GM19438 (cell line): ENCODE measurements around the gene PYCR2.
"Not testable (repeated sequence)": the region's sequence is repeated elsewhere in the genome, so short reads cannot be mapped to it uniquely, and the experiment has no call there.

ENCODE experiments used
- ATAC-seq: cut with Tn5 transposase; IDR thresholded peaks from one replicate; pipeline ENCODE4 v1.9.1; 2021; ENCODE audit warnings: low read depth; ENCODE audit not compliant: unreplicated experiment

PYCR2 gene

DNA sequence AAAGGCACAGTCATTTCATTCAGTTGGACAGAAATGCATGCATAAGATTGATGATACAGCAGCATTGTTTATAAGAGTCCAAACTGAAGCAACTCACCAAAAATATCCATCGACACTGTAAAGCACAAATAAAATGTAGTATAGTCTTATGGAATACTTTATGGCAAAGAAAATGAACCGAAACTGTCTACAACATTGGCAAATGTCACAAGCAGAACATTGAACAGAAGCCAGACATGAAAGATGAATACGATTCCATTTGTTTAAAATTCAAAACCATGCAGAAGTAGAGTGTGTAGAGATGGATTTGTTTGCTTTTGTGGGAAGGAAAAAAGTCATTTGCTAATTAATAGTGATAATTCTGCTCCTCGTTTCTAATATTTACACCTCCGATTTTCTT is 27.6 kb downstream of the PYCR2 start:
- no peak for ATAC-seq

- ATAC-seq, result no peak
These were observed 31.7 kb downstream of the PYCR2 start for GRCh38 chr1:225892307-225892706.

- no peak for ATAC-seq
These were observed 32.6 kb downstream of the PYCR2 start for GRCh38 chr1:225891229-225891972.

DNA sequence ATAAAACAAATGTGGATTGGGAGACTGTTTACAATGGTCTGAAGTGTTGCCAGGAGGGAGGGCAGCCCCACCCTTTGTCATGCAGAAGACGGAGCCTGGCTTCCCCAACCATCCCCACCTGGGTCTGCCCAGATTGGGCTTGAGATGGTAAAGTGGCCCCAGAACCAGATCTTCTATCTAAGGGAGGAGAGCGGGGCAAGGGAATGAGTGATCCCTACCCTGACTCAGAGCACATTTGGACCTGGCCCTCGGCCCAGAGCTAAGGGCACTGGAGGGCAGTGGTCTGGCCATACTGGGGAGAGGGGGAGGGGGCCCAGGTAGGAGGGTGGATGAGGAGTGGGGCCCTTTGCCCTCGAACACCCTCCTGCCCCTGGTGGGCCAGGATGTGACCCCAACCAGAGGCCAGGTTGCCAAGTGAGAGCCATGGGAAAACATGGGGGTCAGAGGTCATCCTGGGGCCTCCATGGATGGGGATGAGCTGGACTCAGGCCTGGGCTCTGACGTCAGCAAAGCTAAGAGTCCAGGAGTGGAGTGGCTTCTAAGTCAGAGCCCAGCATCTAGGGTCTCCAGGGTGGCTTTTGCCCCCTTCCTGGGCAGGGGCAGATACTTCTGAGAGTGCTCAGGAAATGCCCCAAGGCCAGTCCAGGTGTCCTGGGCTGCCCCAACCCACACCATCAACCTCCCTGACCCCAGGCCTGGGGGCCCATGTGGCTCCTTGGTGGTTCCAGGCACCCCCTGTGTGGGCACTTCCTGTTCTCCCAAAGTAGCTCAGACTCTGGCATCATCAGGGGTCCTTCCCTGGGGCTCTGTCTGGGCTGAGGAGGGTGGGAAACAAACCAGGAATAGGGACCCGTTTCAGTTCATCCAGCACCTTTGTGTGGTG is 33.5 kb downstream of the PYCR2 start:
- ATAC-seq, result no peak

- ATAC-seq, result no peak
These were observed 34.3 kb downstream of the PYCR2 start for GRCh38 chr1:225889743-225890142.

DNA sequence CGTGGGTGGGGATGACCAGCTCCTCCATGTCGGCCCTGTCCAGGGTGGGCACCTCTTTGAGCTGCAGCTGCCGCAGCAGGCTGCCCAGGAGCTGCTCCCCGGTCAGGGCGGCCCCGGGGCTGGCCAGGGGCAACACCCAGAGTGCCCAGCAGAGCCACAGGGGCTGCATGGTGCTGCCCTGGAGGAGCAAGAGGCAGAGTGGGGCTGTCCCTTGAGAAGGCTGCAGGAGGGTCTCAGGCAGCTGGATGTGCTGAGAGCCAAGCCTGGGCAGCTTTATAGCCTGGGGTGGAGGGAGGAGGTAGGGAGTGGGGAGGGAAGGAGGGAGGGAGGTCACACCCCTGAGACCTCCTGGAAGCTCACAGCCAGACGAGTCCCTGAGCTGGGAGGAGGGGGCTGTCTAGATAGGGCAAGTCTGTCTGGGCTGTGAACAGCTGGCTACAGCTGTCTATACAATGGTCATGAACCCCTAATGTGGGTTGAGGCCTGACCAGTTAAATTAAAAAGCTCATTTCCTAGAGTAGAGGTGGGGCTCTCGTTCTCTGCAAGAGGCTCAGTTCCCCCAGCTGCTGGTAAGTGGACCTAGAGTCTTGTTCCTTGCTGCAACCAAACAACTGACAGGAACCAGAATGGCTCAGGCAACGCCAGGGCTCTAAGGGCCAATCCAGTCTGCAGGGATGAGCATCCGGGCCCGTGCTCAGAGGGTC is 35.0 kb downstream of the PYCR2 start, which contains the start of gene LEFTY1:
Gene LEFTY1 (minus strand): TSS at position 249 of the 704 bp plus-strand sequence. CDS start 80 bp downstream, at position 169.
- ATAC-seq, result no peak

- no peak for ATAC-seq
These were observed 35.7 kb downstream of the PYCR2 start for GRCh38 chr1:225888289-225888897.

DNA sequence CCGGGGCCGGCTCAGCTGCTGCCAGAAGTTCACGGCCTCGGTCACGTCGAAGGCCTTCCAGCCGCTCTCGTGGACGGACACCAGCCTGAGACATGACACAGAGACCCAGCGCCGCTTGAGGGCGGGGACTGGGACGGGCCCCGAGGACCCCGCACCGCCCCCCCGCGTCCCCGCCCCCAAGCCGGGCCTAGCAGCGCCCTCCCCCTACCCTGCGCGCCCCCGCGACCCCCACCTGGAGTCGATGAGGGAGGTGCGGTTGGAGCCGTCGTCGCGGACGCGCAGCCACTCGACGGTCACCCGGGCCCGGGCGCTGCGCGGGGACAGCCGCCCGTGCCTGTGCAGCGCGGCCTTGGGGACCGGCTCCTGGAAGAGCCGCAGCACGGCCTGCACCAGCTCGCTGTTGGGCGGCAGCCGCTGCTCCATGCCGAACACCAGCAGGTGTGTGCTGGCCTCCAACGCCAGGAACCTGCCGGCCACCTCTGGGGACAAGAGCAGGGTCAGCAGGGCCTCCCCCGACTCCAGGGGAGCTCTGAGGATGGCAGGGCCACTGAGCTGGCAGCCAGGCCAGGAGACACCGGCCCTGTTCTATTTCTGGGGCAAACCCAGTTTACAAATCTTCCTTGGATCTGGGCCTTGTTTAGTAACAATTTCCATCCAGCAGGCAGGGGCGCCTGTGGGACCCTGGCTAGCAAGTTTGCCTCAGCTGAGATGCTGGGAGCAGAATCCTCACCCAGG is 36.3 kb downstream of the PYCR2 start:
- not testable (repeated sequence) for ATAC-seq

GRCh38 chr1:225887030-225887314 is 37.1 kb downstream of the PYCR2 start:
- no peak for ATAC-seq

DNA sequence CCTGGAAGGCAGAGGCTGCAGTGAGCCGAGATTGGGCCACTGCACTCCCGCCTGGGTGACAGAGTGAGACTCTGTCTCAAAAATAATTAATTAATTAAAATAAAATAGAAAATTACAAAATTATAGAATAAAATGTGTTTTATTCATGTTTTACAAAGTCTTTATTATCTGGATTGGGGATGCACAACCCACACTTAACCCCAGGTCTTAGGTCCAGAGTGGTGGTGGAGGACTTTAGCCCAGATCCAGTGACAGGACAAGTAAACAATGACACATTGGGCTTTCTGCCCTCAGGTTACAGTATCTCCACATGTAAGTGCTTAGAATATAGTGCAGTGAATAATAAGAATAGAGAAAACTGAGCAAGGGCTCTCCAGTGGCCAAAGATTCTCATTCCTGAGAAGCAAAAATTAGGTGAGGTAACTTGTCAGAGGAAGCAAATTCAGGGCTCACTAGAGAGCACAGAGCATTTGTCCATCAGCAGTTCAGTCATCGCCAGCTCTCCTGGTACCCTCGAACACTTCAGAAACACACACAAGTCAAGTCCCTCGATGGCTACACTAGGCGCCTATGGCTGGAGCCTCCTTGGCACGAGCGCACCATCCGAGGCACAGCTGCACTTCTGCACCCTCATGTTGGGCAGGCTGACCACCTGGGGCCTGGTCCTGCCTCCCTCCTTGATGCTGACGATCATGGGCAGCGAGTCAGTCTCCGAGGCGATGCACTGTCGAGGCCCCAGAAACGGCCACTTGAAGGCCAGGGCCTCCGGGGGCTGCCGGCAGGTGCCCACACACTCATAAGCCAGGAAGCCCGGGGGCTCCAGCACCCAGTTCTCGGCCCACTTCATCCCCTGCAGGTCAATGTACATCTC is 37.7 kb downstream of the PYCR2 start:
- ATAC-seq, result no peak

- ATAC-seq, result no peak
These were observed 38.7 kb downstream of the PYCR2 start for GRCh38 chr1:225885336-225885735.

GRCh38 chr1:225883616-225884265 is 40.3 kb downstream of the PYCR2 start:
- no peak for ATAC-seq

DNA sequence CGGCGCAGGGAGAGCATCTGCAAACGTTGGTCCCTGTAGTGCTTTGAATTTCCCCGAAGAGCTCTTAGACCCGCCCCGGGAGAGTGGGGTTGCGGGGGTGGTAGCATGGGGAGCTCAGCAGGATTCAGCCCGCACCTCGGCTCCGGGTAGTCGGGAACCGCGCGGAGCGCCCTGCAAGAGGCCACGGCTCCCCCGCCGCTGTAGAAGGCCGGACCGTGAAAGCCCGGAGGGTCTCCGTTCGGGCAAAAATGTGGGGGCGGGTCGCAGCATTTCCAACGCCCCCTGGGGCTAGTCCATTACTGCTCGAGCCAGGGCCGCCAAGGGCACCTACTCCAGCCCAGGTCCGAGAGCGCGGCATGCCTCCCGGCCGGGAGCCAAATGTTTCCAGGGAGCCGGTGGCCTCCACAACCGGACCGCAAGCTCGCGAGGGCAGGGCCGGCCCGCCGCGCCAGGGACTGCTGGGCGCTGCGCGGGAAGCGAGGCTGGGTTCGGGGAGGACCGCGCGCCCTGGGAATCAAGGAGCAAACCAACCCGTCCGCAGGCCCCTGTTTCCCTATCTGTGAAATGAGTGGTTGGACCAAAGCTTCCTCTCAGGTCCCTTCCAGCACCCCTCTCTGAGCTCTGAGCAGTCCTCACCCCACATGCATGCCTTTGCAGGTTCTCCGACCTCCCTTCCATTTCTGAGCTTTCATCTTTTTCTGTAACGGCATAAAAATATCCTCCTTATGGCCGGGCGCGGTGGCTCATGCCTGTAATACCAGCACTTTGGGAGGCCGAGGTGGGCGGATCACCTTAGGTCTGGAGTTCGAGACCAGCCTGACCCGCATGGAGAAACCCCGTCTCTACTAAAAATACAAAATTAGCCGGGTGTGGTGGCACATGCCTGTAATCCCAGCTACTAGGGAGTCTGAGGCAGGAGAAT is 41.1 kb downstream of the PYCR2 start:
- peak; percentile 15 for ATAC-seq

- peak; percentile 63 for ATAC-seq
These were observed 41.9 kb downstream of the PYCR2 start, which contains the start of gene TMEM63A for GRCh38 chr1:225881959-225882693. Gene TMEM63A (minus strand): TSS chr1:225882380. CDS start chr1:225877580, 4,800 bp downstream.

GRCh38 chr1:225881081-225881958 is 42.7 kb downstream of the PYCR2 start:
- ATAC-seq, result peak; percentile 33

- no peak for ATAC-seq
These were observed 43.4 kb downstream of the PYCR2 start for GRCh38 chr1:225880636-225881035.
